ENCODE measurements around the gene RPS6KA5. TPM values are rescaled to one million over a fixed set of nuclear protein-coding genes. Genes with fewer than 3 reads are reported as not detected.

Gene RPS6KA5
- total RNA-seq, 4 donors from 2014 or later, result 8.2 to 13.6 (median 10.2) TPM

DNA sequence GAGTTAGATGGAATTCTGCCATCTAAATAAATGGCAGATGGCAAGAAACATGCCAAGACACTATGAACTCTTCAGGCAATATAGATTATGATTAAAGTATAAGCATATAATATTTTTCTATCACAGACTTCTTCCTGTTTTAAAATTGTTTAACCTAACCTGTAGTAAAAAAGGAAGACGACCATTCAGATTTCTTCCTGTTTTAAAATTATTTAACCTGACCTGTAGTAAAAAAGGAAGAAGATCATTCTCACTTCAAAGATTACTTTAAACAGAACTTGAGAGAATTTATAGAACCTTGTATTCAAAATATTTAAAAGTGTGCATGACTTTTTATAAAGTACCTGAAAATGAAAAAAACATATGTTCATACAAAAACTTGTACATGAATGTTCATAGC is 63.5 kb downstream of the RPS6KA5 start:
- intact Hi-C loops (cut with DNase I; ENCODE audit: low total_unique reads), result no loop called here
- WGBS, 2 donors, result 0 to 46% methylated on average over 1 of the region's 1 CpG
- DNase-seq (ENCODE audit: low spot score in 2 of 2), result no peak
- H3K4me3 ChIP-seq (ENCODE audit: low read depth, poor library complexity, severe bottlenecking), result no peak overlapping the region
- no peak for TF ChIP-seq POLR2A (IDR thresholded peaks at IDR 0.05)
- no peak for TF ChIP-seq CTCF (IDR thresholded peaks at IDR 0.05)

GRCh38 chr14:90995785-90996184 is 64.7 kb downstream of the RPS6KA5 start:
- no peak for TF ChIP-seq CTCF (IDR thresholded peaks at IDR 0.05)
- no peak for TF ChIP-seq POLR2A (IDR thresholded peaks at IDR 0.05)
- 91 to 93% methylated on average over 4 of the region's 4 CpGs for WGBS, 2 donors
- DNase-seq (ENCODE audit: low spot score in 2 of 2), result no peak
- no peak overlapping the region for H3K4me3 ChIP-seq (ENCODE audit: low read depth, poor library complexity, severe bottlenecking)
- intact Hi-C loops (cut with DNase I; ENCODE audit: low total_unique reads), result no loop called here

GRCh38 chr14:90993792-90994191 is 66.6 kb downstream of the RPS6KA5 start:
- intact Hi-C loops (cut with DNase I; ENCODE audit: low total_unique reads), result no loop called here
- H3K4me3 ChIP-seq (ENCODE audit: low read depth, poor library complexity, severe bottlenecking), result no peak overlapping the region
- 97 to 98% methylated on average over 3 of the region's 3 CpGs for WGBS, 2 donors
- no peak for DNase-seq (ENCODE audit: low spot score in 2 of 2)
- TF ChIP-seq CTCF (IDR thresholded peaks at IDR 0.05) (no peak), POLR2A (IDR thresholded peaks at IDR 0.05) (no peak)

GRCh38 chr14:90991690-90992443 is 68.6 kb downstream of the RPS6KA5 start:
- DNase-seq (ENCODE audit: low spot score in 2 of 2), result no peak
- intact Hi-C loops (cut with DNase I; ENCODE audit: low total_unique reads), result no loop called here
- no peak for TF ChIP-seq CTCF (IDR thresholded peaks at IDR 0.05)
- no peak for TF ChIP-seq POLR2A (IDR thresholded peaks at IDR 0.05)

GRCh38 chr14:90990141-90990540 is 70.3 kb downstream of the RPS6KA5 start:
- TF ChIP-seq CTCF (IDR thresholded peaks at IDR 0.05), result no peak
- TF ChIP-seq POLR2A (IDR thresholded peaks at IDR 0.05), result no peak
- intact Hi-C loops (cut with DNase I; ENCODE audit: low total_unique reads), result no loop called here
- DNase-seq (ENCODE audit: low spot score in 2 of 2), result no peak
- WGBS, 2 donors, result 87 to 88% methylated on average over 3 of the region's 3 CpGs
- no peak overlapping the region for H3K4me3 ChIP-seq (ENCODE audit: low read depth, poor library complexity, severe bottlenecking)

More at GRCh38 chr14:90991690-90992443, 68.6 kb downstream of the RPS6KA5 start:
- no peak overlapping the region for H3K4me3 ChIP-seq (ENCODE audit: low read depth, poor library complexity, severe bottlenecking)

DNA sequence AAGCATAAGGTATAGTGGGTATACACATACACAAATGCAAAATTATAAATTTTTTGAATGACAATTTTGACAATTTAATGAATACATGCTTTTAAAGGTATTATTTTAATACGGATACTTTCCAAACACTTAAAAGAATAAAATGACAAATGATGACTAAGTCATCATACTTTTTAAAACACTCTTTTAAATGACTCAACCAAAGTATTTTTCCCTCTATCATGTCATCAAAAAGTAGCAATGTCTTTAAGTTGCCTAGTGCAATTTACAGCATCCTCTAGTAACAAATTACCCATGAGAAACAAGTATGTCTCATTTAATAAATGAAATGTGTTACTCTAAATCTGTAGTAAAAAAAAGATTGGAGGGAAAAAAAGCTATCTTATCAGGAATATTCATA is 73.3 kb downstream of the RPS6KA5 start:
- no peak overlapping the region for H3K4me3 ChIP-seq (ENCODE audit: low read depth, poor library complexity, severe bottlenecking)
- DNase-seq (ENCODE audit: low spot score in 2 of 2), result no peak
- WGBS, 2 donors, result 68 to 70% methylated on average over 1 of the region's 1 CpG
- intact Hi-C loops (cut with DNase I; ENCODE audit: low total_unique reads), result no loop called here
- TF ChIP-seq POLR2A (IDR thresholded peaks at IDR 0.05) (no peak), CTCF (IDR thresholded peaks at IDR 0.05) (no peak)
